Fibroblast of pulmonary artery (primary cell): ENCODE results near the gene MTFP1.

ENCODE experiments used
- DNase-seq: peaks from one replicate; pipeline ENCODE4 v3.0.0-alpha.2; 2010; ENCODE audit warnings: low read depth
- H3K4me3 ChIP-seq: replicated peaks from 2 replicates; pipeline ENCODE4 v1.5.1; 2011; ENCODE audit warnings: low read depth, mild to moderate bottlenecking, control low read depth, low read length, moderate library complexity
- TF ChIP-seq, protein P1 (sequence below): IDR thresholded peaks from 2 replicates; pipeline ENCODE4 v1.5.1; 2011; ENCODE audit warnings: mild to moderate bottlenecking, control low read depth, low read length, inconsistent platforms; ENCODE audit errors: missing control alignments

MTFP1 gene

GRCh38 chr22:30413745-30414524 is 11.6 kb upstream of the MTFP1 start:
- TF ChIP-seq, protein P1, sequence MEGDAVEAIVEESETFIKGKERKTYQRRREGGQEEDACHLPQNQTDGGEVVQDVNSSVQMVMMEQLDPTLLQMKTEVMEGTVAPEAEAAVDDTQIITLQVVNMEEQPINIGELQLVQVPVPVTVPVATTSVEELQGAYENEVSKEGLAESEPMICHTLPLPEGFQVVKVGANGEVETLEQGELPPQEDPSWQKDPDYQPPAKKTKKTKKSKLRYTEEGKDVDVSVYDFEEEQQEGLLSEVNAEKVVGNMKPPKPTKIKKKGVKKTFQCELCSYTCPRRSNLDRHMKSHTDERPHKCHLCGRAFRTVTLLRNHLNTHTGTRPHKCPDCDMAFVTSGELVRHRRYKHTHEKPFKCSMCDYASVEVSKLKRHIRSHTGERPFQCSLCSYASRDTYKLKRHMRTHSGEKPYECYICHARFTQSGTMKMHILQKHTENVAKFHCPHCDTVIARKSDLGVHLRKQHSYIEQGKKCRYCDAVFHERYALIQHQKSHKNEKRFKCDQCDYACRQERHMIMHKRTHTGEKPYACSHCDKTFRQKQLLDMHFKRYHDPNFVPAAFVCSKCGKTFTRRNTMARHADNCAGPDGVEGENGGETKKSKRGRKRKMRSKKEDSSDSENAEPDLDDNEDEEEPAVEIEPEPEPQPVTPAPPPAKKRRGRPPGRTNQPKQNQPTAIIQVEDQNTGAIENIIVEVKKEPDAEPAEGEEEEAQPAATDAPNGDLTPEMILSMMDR, result no peak
- no peak for DNase-seq
- H3K4me3 ChIP-seq, result no peak overlapping the region

DNA sequence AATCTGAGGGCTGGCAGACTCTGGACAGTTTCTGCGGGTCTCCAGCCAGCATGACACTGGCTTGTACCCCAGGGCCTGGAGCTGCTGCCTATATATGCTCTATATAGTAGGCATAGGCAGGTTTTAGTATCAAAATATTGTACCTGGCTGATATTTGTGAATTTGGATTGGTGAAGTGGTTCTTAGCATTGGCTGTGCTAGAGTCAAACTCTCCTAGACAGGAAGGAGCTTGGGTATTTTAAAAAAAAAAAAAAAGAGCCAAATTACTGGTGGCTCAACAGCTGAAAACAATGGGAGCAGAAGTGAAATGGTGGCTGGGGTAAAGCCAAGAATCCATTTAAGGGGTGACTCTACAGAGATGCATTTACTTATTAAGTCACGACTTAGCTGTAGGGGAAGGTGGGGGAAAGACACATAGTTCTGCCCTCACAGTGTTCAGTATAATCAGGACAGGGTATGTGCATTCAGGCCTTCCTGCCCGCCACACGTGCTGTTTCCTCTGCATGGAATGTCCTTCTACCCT is 11.0 kb upstream of the MTFP1 start:
- H3K4me3 ChIP-seq, result no peak overlapping the region
- TF ChIP-seq, protein P1, result no peak
- peak; percentile 41 for DNase-seq

GRCh38 chr22:30416403-30416802 is 9.2 kb upstream of the MTFP1 start:
- no peak for DNase-seq
- H3K4me3 ChIP-seq, result no peak overlapping the region
- TF ChIP-seq, protein P1, result no peak

GRCh38 chr22:30416837-30417236 is 8.7 kb upstream of the MTFP1 start:
- no peak overlapping the region for H3K4me3 ChIP-seq
- TF ChIP-seq, protein P1, result no peak
- no peak for DNase-seq

- peak overlapping the region; percentile 0 for H3K4me3 ChIP-seq
- TF ChIP-seq, protein P1, result no peak
- DNase-seq, result peak; percentile 92
Observed at GRCh38 chr22:30420347-30421125, 5.0 kb upstream of the MTFP1 start.

- peak overlapping the region; percentile 59 for H3K4me3 ChIP-seq
- DNase-seq, result no peak
- TF ChIP-seq, protein P1, result no peak
Observed at GRCh38 chr22:30421695-30422480, 3.7 kb upstream of the MTFP1 start.
